ENCODE measurements around the gene NCF4.

GRCh38 chr22:36833073-36833472, 27.7 kb upstream of the NCF4 start:
- no peak for TF ChIP-seq CTCF (IDR thresholded peaks at IDR 0.05)
- TF ChIP-seq POLR2A (IDR thresholded peaks at IDR 0.05): no peak

All from thyroid gland (tissue), 4 donors.